NOMO-1 (cell line): Measurements from ENCODE around the gene TGFBR2.

Source experiments
- DNase-seq, 2 experiments: peaks; one replicate each; lab custom pipeline; 2025; ENCODE audit not compliant: unreplicated experiment in 2 of 2; lab: John Stamatoyannopoulos, UW

Gene TGFBR2

DNA sequence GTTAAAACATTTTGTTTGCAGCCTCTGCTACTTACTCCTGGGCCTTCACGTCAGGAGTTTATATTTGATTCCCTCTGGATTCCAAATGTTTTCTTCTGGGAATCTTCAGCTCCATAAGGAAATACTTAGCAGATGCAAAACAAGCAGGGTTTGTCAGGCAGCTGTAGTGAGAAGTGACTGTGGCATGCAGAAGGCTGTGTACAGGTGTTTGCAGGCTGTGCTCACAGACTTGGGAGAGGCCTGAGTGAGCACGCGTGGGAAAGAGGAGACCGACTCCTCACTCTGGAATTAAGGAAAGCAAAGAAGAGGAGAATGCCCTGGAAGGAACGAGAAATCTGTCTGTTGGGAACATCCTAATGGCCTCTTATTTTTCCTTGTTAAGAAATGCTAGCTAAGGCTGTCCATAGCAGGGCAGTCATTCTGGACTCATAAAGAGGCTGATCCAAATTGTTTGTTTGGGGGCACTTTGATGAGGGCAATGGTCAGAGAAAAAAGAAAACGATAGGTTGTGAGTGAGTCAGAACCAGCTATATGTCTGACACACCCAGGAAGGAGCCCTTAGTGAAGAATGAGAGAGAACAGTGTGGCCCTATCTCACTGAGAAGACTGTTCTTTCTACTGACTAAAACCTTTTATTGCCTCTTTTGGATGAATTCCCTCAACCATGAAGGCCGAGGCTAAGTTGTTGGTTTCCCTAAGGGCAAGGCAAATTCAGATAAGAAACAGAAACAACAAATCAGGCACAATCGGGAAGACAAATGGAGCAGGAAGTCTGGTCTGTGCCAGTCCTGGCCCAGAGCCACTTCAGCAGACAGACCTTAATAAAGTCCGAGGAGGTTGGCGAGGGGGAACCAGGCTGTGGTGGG is 82.6 kb downstream of the TGFBR2 start:
- no peak for DNase-seq

DNA sequence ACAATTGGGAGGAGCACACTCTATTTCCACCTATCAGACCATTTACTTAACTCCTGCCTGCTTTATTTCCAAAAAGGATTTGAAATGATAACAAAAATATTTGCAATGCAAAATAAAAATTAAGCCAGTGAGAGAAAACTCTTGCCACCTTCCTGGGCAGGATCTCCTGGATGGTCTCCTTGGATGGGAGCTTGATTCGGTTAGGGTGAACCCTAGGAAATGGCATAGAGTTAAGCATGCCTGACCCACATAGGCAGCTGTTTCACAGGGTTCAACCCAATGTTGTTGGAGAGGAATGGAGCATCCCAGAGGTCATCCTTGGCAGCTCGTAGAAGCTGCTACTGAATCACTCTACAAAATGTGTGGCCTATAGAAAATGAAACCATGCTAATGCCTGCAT is 83.8 kb downstream of the TGFBR2 start:
- no peak for DNase-seq

DNA sequence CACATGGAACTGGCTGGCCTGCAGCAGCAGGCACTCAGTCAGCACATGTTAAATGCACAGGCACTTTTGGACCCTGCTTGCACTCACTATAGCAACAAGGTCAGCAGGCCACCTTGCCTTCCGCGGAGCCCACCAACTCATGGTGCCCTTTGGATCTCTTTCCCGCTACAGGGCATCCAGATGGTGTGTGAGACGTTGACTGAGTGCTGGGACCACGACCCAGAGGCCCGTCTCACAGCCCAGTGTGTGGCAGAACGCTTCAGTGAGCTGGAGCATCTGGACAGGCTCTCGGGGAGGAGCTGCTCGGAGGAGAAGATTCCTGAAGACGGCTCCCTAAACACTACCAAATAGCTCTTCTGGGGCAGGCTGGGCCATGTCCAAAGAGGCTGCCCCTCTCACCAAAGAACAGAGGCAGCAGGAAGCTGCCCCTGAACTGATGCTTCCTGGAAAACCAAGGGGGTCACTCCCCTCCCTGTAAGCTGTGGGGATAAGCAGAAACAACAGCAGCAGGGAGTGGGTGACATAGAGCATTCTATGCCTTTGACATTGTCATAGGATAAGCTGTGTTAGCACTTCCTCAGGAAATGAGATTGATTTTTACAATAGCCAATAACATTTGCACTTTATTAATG is 85.0 kb downstream of the TGFBR2 start:
- no peak for DNase-seq

DNA sequence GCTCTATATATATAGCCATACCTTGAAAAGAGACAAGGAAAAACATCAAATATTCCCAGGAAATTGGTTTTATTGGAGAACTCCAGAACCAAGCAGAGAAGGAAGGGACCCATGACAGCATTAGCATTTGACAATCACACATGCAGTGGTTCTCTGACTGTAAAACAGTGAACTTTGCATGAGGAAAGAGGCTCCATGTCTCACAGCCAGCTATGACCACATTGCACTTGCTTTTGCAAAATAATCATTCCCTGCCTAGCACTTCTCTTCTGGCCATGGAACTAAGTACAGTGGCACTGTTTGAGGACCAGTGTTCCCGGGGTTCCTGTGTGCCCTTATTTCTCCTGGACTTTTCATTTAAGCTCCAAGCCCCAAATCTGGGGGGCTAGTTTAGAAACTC is 85.5 kb downstream of the TGFBR2 start:
- no peak for DNase-seq

DNA sequence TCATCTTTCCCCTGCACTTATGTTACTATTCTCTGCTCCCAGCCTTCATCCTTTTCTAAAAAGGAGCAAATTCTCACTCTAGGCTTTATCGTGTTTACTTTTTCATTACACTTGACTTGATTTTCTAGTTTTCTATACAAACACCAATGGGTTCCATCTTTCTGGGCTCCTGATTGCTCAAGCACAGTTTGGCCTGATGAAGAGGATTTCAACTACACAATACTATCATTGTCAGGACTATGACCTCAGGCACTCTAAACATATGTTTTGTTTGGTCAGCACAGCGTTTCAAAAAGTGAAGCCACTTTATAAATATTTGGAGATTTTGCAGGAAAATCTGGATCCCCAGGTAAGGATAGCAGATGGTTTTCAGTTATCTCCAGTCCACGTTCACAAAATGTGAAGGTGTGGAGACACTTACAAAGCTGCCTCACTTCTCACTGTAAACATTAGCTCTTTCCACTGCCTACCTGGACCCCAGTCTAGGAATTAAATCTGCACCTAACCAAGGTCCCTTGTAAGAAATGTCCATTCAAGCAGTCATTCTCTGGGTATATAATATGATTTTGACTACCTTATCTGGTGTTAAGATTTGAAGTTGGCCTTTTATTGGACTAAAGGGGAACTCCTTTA is 86.2 kb downstream of the TGFBR2 start:
- DNase-seq: no peak

DNA sequence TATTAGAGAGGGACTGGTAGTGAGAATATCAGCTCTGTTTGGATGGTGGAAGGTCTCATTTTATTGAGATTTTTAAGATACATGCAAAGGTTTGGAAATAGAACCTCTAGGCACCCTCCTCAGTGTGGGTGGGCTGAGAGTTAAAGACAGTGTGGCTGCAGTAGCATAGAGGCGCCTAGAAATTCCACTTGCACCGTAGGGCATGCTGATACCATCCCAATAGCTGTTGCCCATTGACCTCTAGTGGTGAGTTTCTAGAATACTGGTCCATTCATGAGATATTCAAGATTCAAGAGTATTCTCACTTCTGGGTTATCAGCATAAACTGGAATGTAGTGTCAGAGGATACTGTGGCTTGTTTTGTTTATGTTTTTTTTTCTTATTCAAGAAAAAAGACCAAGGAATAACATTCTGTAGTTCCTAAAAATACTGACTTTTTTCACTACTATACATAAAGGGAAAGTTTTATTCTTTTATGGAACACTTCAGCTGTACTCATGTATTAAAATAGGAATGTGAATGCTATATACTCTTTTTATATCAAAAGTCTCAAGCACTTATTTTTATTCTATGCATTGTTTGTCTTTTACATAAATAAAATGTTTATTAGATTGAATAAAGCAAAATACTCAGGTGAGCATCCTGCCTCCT is 87.2 kb downstream of the TGFBR2 start:
- DNase-seq: peak; percentile 47 to 64

DNA sequence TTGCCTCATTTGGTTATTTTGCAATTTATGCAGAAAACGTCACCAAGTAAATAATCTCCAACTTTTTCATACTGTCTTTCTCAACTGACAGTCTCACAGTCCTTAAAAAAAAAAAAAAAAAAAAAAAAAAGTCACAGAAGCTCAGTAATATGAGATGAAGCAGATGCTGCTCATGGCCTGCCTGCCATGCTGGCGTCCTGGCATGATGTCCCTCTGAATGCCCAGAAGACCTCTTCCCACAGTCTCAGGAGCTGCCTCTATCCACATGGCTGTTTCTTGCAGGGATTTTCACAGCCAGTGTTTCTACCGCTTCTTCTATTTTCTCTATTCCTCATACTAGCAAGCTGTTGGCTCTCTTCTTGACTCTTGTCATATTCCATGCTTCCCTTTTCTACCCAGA is 87.7 kb downstream of the TGFBR2 start:
- no peak for DNase-seq

DNA sequence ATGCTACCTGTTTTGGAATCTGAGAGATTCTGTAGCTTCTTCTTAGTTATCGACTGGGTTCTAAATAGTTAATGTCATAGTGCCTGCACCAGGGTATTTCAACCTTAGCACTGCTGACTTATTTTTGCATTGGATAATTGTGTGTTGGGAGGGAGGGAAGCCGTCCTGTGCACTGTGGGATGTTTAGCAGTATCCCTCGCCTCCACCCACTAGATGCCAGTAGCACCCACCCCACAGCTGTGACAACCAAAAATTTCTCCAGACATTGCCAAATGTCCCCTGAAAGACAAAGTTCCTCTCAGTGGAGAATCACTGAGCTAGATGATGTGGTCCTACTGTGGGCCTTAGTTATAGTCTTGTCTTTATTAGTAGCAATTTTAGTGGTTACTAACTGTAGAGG is 88.3 kb downstream of the TGFBR2 start:
- DNase-seq: no peak

DNA sequence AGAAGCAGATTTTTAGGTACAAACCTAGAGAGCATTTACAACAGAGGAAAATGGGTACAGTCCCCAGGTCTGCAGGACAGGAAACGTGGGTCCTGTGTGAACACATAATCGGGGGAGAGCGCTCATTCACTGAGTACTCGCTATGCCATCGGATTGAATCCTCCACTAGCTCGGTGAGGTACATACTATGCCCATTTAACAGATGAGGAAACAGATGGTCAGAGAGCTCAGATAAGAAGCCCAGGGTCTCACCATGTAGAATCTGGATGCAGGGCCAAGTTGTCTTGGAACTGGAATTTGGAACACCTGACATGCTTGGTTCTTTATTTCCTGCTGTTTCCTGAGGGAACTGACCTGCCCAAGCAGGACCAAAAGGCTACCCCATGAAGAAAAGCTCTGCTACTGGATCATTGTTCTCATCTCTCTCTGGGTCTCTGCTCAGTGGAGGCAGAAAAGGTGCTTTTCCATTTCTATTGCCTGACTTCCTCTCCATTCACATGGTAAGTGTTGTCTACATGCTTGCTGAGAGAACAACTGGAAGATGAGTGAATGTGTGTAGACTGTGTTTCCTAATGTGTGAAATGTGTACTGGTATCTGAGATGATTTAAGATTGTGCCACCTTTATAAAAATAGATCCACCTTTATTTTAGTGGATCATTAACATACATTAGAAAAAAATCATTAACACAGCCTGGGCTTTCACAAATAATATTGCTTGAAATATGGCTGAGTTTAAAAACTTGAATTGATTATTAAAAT is 89.1 kb downstream of the TGFBR2 start:
- DNase-seq: no peak

DNA sequence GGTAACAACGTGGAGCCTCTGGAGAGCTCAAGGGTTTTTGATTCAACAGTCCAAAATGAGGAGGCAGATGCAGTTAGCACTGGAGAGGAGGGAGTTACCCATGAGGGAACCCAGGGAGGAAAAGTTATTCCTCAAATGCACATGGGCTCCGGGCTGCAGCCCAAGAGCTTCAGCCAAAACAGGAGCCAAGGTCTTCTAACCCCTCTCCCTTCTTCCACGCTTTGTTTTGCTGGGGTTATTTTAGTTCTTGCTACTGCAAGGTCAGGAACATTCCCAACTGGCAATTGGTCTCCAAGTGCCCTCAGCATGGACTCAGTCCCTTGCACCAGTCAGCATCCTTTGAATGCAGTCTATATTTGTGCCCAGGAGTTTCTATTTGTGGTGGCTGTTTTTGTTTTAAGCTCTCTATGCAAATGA is 90.0 kb downstream of the TGFBR2 start:
- DNase-seq: no peak

DNA sequence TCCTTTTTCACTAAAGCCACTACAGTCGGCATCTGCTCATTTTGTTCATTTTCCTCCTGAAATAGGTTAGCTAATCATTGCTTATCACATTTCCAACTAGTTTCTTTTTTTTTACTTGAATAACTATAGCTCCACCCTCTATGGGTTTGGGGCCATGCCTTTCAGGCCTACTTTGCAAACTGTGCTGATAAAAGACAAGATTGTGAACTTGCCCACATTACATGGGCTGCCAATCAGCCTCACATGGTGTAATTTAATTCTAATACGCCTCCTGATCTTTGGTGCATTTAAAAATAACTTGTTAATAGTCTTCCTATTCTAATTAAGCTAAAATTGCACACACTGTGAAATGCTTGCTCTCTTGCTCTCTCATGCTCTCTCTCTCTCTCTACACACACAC is 90.5 kb downstream of the TGFBR2 start:
- no peak for DNase-seq

DNA sequence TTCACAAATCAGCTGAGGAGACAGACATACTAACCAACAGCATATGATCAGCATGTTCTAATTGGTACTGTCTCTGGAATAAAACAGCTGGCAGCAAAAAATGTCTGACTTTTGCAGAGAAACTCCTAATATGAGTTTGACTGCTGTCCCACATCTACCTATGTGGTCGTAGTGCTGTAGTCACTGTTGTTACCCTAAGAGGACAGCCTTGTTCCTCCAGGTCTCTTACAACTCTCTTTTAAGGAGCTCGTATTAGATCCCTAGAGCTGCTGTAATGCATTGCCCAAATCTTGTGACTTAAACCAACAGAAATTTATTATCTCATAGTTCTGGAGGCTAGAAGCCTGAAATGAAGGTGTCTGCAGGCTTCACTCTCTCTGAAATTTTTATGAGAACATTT is 92.1 kb downstream of the TGFBR2 start:
- no peak for DNase-seq

DNA sequence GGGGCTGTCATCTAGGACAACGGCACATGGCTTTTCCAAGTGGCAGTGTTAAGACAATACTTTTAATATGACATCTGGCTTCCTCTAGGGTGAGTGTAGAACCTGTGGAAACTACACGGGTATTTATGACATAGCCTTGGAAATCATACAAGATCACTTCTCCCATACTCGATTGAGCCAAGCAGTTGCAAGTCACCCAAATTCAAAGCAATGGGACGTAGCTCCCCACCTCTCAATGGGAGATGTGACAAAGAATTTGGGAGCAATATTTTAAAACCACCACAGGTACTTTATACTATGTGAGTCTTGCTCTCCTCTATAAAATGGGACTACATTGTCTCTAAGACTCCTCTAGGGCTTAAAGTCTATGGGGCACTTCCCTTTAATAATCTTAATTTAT is 93.5 kb downstream of the TGFBR2 start:
- no peak for DNase-seq

DNA sequence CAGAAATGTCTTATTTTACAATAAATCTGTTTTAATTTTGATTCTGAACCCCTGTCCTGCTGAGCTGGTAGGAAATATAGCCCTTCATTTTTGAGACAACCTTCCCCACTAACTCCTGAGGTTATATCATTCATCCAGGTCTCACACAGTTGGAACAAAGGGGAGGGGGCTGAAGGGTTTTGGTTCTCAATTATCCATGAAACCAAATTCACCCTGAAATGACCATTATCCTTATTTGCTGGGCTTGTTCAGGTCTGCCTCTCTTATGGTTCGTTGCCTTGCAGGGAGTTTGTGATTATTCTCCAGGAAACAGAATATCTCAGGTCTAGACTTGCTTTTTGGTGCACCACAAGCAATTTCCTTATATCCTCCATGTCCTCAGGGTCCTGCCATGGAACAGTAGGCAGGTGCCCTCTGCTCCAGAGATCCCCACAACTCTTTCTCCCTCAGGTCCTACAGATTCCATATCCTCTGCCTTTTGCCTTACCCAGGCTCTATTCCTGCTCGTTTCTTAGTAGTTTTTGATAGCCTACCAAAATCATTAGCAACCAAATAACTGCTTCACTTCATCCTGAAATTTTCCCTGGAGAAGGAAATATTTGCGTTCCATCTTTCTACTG is 94.4 kb downstream of the TGFBR2 start:
- DNase-seq: no peak

DNA sequence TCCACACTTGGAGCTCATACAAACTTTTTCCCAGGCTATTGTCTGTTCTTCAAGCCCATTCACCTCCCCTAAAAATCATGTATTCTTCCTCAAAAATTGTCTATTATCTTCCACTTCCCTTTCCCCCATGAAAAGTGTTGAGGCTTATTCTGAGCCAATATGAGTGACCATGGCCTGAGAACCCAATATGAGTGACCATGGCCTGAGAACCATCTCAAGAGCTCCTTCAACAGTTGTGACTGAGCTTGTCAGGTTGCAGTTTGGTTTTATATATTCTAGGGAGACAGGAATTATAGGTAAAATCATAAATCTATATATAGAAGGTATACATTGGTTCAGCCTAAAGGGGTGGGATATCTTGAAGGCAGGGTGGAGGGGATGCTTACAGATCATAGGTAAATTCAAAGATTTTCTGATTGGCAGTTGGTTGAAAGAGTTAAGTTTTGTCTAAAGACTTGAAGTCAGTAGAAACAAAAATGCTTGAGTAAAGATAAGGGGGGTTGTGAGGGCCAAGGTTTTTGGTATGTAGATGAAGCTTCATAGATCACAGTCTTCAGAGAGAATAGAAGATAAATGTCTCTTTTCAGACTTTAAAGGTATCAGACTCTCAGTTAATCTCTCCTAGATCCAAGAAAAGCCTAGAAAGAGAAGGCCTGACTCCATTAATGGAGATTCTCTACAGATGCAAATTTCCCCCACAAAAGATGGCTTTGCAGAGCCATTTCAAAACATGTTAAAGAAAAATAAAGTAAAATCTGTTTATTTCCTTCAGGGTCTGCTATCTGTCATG is 95.8 kb downstream of the TGFBR2 start:
- DNase-seq: no peak

DNA sequence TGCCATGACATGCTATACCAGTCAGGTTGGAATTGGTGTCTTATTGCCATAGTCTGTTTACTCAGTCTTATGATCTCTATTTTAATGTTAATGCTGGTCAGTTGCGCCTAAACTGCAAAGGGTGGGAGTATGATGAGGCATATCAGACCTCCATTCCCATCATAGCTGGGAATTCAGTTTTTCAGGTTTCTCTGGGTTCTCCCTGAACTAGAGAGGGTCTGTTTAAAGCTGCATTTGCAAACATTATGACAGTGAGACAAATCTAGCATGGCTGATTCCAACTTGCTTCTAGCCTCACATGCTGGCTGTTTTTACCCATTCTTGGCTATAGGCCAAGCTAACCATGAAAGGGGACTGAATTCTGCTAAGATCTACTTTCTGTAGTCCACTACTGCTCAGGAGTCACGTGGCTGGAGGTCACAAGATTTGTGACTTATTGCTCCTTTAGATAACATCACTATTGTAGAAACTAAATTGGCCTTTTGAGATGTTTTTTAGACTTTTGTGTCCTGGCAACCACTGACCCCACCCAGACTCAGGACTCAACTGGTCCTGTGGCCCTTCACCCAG is 96.5 kb downstream of the TGFBR2 start:
- no peak for DNase-seq

DNA sequence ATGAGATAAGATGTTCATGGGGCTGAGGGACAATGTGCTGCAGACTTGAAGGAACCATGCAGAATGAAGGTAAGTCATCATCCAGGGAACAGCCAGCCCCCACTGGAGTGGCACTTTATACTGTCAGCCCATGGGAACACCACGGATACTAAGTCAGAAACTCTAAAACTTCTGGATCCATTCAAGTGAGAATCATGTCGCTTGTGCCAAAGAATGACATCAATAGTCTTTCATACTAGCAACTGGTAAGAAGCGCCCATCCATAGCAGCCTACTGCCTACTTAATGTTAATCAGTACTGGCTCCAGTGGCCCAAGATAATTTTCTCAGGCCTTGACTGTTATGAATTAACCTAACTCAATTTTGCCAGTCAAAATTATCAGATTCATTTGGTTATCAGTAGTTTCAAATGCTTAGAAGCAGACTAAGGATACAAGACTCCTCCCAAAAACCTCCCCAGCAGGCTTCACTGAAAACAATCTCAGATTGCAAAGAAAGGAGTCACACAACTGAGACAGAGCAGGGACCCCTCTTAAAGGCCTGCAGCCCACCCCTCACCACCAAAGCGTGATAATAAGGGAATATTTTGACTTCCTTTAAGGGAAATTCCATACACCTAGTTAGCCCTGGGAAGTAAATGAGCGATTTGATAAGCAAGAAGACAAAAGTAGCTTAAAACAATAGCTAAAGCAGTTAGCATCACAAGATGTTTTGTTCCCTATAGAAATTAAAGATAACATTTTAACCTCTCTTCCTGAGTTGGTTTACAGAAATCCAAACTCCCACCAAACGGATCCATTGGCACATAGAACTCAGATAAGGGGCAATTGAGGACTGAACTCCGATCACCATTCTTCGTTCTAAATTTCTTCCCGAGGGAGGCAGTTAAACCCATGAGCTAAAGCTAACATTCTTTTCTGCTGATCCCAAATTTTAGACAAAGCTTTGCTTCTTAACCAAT is 98.8 kb downstream of the TGFBR2 start:
- no peak for DNase-seq

DNA sequence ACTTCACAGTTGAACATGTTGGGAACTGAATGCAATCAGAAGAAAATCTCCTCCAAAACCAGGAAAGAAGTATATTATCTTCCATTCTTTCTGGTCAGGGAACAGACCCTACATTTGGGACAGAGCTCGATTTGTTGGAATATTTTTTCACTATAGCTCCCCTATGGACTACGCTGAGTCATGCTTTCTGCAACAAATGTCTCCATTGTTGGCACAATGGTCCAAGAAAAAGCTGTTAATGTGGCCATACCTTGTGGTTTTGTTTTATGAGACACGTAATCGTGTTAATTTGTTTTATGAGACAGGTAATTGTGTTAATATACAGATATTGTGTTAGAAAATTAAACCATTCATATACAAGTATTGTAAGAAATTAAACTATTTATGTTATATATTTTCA is 101.4 kb downstream of the TGFBR2 start:
- no peak for DNase-seq
